Mesendoderm (in vitro differentiated cells): ENCODE data around the gene POLR2L.

Source experiments
- DNase-seq: peaks from one replicate; pipeline ENCODE4 v3.0.0; 2013
- H2AK5ac ChIP-seq: 2 replicates; pipeline ENCODE4 v1.6.1; 2013; ENCODE audit warnings: low read length, inconsistent platforms
- H2BK120ac ChIP-seq: 2 replicates; pipeline ENCODE4 v1.6.1; 2013; ENCODE audit warnings: low read depth, mild to moderate bottlenecking, low read length, moderate library complexity, mixed read lengths
- H2BK15ac ChIP-seq: replicated peaks from 2 replicates; pipeline ENCODE4 v1.6.1; 2013; ENCODE audit warnings: low read depth, mild to moderate bottlenecking, moderate library complexity
- H2BK5ac ChIP-seq: 2 replicates; pipeline ENCODE4 v1.6.1; 2013; ENCODE audit warnings: low read length, inconsistent platforms
- H3K18ac ChIP-seq: 2 replicates; pipeline ENCODE4 v1.6.1; 2013; ENCODE audit warnings: mild to moderate bottlenecking, low read length, mixed read lengths
- H3K23ac ChIP-seq: one replicate; pipeline ENCODE4 v1.6.1; 2013; ENCODE audit warnings: low read length
- H3K27ac ChIP-seq: 2 replicates; pipeline ENCODE4 v1.5.1; 2013; ENCODE audit warnings: low read depth, mild to moderate bottlenecking, inconsistent platforms, low read length, moderate library complexity
- H3K27me3 ChIP-seq: 2 replicates; pipeline ENCODE4 v1.6.1; 2013; ENCODE audit warnings: low read length, control low read depth, mild to moderate bottlenecking, inconsistent platforms; ENCODE audit not compliant: insufficient read depth, poor library complexity
- H3K36me3 ChIP-seq: 2 replicates; pipeline ENCODE4 v1.6.1; 2013; ENCODE audit warnings: low read length, inconsistent platforms; ENCODE audit not compliant: control insufficient read depth, insufficient read depth
- H3K4ac ChIP-seq: one replicate; pipeline ENCODE4 v1.6.1; 2013; ENCODE audit warnings: low read depth, mild to moderate bottlenecking, low read length, moderate library complexity
- H3K4me1 ChIP-seq: 2 replicates; pipeline ENCODE4 v1.6.1; 2013; ENCODE audit warnings: low read depth, low read length, inconsistent platforms; ENCODE audit not compliant: control insufficient read depth
- H3K4me2 ChIP-seq: 2 replicates; pipeline ENCODE4 v1.6.1; 2013; ENCODE audit warnings: low read length
- H3K4me3 ChIP-seq: 2 replicates; pipeline ENCODE4 v1.5.1; 2013; ENCODE audit warnings: mild to moderate bottlenecking, low read length
- H3K56ac ChIP-seq: one replicate; pipeline ENCODE4 v1.6.1; 2013; ENCODE audit warnings: low read length
- H3K79me1 ChIP-seq: 2 replicates; pipeline ENCODE4 v1.6.1; 2013; ENCODE audit warnings: low read length, inconsistent platforms
- H3K79me2 ChIP-seq: 2 replicates; pipeline ENCODE4 v1.6.1; 2013; ENCODE audit warnings: mild to moderate bottlenecking, low read length; ENCODE audit not compliant: control insufficient read depth, insufficient read depth
- H3K9ac ChIP-seq: 2 replicates; pipeline ENCODE4 v1.6.1; 2013; ENCODE audit warnings: low read length, inconsistent platforms
- H4K5ac ChIP-seq: one replicate; pipeline ENCODE4 v1.6.1; 2013; ENCODE audit warnings: low read length
- H4K8ac ChIP-seq: one replicate; pipeline ENCODE4 v1.6.1; 2013; ENCODE audit warnings: low read depth, mild to moderate bottlenecking, control low read depth, low read length, moderate library complexity
- WGBS: extraction: QIAGEN DNeasy Blood & Tissue Kit; methylation state at CpG from one replicate; pipeline ENCODE4 v1.1.7; 2013; ENCODE audit warnings: low lambda C conversion rate, missing lambda C conversion rate; ENCODE audit not compliant: insufficient coverage; ENCODE audit errors: extremely low coverage; 5-methylcytosine and 5-hydroxymethylcytosine counted together

The POLR2L gene

DNA sequence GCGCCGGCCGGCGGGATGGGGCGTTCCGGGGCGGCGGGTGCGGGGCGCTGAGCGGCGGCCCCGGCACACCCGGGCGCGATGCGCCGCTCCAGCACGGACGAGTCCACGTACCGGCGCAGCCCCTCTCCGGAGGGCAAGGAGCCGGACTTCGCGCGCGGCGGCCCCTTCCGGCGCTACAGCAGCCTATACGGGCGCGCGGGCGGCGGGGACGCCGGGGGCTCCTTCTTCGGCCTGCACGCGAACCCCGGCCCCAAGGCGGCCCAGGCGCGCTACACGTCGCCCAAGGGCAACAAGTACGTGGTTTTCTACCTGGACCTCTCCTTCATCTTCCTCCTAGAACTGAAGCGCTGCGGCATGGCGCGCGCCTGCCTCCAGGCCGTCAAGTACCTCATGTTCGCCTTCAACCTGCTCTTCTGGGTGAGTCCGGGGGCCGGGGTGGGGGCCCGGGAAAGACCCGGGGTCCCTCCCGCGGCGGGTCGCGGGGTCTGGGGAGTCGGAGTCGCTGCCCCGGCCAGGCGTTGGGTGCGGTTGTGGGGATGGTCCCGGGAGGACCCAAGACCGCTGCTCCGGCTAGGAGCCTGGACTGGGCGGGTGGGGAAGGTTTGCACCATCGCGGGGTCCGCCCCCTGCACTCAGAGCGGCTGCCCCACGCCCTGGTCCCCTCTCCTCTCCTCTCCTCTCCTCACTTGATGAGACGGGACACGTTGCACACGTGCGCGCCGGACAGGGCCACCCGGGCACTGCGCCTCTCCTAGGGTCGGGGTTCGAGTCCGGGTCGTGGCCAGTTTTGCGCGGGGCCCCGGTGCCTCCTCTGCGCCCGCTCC lies 7.8 kb upstream of the POLR2L start:
- H3K27ac ChIP-seq: no peak overlapping the region
- H3K27me3 ChIP-seq: no peaks in the 10 kb centered on the region
- no peak overlapping the region for H3K4ac ChIP-seq
- DNase-seq: no peak
- H2BK15ac ChIP-seq: no peak overlapping the region
- no peaks in the 10 kb centered on the region for H3K79me2 ChIP-seq
- no peaks in the 10 kb centered on the region for H3K36me3 ChIP-seq
- H3K79me1 ChIP-seq: no peaks in the 10 kb centered on the region
- H3K4me1 ChIP-seq: peaks cover 2% of the 10 kb centered on the region
- H2BK5ac ChIP-seq: no peak overlapping the region
- H3K4me2 ChIP-seq: peak overlapping the region; percentile 52
- no CpG with 5 or more reads among the region's 97 CpGs for WGBS
- peak overlapping the region; percentile 41 for H3K9ac ChIP-seq
- no peak overlapping the region for H4K8ac ChIP-seq
- H3K56ac ChIP-seq: peak overlapping the region; percentile 74
- no peak overlapping the region for H3K23ac ChIP-seq
- no peak overlapping the region for H3K18ac ChIP-seq
- H3K4me3 ChIP-seq: peak overlapping the region; percentile 19
- H2AK5ac ChIP-seq: no peak overlapping the region
- H2BK120ac ChIP-seq: no peak overlapping the region
- H4K5ac ChIP-seq: no peak overlapping the region

DNA sequence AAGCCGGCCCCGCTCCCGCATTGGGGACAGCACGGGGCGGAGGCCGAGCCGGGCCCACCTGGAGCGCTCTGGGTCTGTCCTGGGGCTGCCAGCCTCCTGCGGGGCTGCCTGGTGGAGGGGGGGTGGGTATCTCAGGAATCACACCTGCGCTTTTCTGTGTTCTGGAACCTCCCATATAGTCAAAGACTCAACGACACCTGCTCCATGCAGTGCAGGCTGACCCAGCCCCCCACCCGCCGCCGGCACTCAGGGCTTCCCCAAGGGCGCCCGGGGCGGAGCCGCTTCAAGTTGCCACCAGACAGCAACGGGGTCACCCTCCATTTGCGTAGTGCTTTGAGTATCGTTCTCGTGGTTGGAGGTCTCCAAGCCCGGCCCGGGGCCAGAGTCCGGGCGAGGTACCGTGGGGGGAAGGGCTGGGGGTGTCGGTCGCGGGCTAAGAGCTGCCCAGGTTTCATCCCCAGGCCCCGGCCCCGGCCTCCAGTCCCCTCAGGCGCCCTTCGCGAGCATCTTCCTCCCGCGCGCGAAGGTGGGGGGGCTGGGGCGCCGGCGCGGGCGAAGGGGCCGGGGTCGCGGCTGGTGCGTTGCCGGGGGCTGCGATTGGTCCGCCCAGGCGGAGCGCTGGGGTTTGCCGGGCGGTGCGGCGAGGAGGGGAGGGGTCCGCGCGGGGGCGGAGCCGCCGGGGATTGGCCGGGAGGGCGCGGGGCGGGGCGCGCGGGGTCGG lies 6.9 kb upstream of the POLR2L start:
- Histone ChIP-seq H3K27me3 (no peaks in the 10 kb centered on the region), H3K4me3 (no peak overlapping the region), H2BK120ac (no peak overlapping the region), H4K5ac (no peak overlapping the region), H3K4me2 (peak overlapping the region; percentile 77), H2BK15ac (no peak overlapping the region), H3K4me1 (peaks cover 4% of the 10 kb centered on the region), H4K8ac (no peak overlapping the region), H3K27ac (no peak overlapping the region), H2BK5ac (no peak overlapping the region), H3K9ac (peak overlapping the region; percentile 60), H3K23ac (no peak overlapping the region), H3K79me1 (no peaks in the 10 kb centered on the region), H3K79me2 (no peaks in the 10 kb centered on the region), H3K56ac (peak overlapping the region; percentile 42), H3K36me3 (no peaks in the 10 kb centered on the region), H3K18ac (no peak overlapping the region), H2AK5ac (no peak overlapping the region), H3K4ac (no peak overlapping the region)
- no peak for DNase-seq
- WGBS: no CpG with 5 or more reads among the region's 71 CpGs

DNA sequence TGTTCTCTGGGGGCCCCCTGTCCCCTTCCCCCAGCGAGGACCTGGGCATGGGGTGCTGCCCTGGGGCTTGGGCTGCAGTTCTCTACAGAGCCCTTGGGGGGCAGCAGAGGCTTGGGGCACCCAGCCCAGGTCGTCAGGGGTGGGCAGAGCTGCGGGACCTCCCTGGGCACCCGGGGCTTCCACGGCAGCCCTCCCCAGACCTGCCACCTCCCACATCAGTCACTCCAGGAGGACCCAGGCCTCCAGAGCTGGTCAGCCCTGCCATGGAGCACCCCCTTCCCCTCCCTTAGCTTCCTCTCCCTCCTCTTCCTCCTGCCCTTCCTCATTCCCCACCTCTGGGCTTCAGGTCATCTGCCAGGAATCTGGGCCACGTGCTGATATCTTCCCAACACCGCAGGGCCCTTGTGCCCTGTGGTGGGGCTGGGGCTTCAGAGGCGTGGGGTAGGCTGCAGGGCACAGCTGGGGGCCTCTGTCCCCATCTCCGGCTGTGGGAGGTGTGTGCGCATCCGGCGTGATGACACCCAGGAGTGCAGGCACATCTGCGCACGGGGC lies 6.1 kb upstream of the POLR2L start:
- no peak for DNase-seq

GRCh38 chr11:847876-848275 lies 5.5 kb upstream of the POLR2L start:
- H3K27ac ChIP-seq: no peak overlapping the region
- H2AK5ac ChIP-seq: no peak overlapping the region
- no peak overlapping the region for H3K23ac ChIP-seq
- H2BK5ac ChIP-seq: no peak overlapping the region
- H3K4me2 ChIP-seq: no peak overlapping the region
- DNase-seq: no peak
- H3K79me1 ChIP-seq: no peaks in the 10 kb centered on the region
- WGBS: no CpG with 5 or more reads among the region's 18 CpGs
- no peak overlapping the region for H4K5ac ChIP-seq
- H4K8ac ChIP-seq: no peak overlapping the region
- no peaks in the 10 kb centered on the region for H3K79me2 ChIP-seq
- H3K18ac ChIP-seq: no peak overlapping the region
- no peaks in the 10 kb centered on the region for H3K27me3 ChIP-seq
- no peak overlapping the region for H3K56ac ChIP-seq
- H3K4ac ChIP-seq: no peak overlapping the region
- no peak overlapping the region for H2BK120ac ChIP-seq
- H3K4me1 ChIP-seq: peaks cover 4% of the 10 kb centered on the region
- H2BK15ac ChIP-seq: no peak overlapping the region
- no peaks in the 10 kb centered on the region for H3K36me3 ChIP-seq
- no peak overlapping the region for H3K9ac ChIP-seq
- H3K4me3 ChIP-seq: no peak overlapping the region

More for the DNA sequence above, 6.1 kb upstream of the POLR2L start:
- no peak overlapping the region for H2BK15ac ChIP-seq
- no peak overlapping the region for H2BK120ac ChIP-seq
- WGBS: no CpG with 5 or more reads among the region's 14 CpGs
- H3K36me3 ChIP-seq: no peaks in the 10 kb centered on the region
- no peak overlapping the region for H2BK5ac ChIP-seq
- no peak overlapping the region for H4K5ac ChIP-seq
- no peaks in the 10 kb centered on the region for H3K79me1 ChIP-seq
- H3K56ac ChIP-seq: no peak overlapping the region
- H3K27me3 ChIP-seq: no peaks in the 10 kb centered on the region
- no peak overlapping the region for H3K9ac ChIP-seq
- no peak overlapping the region for H4K8ac ChIP-seq
- no peak overlapping the region for H3K27ac ChIP-seq
- H3K23ac ChIP-seq: no peak overlapping the region
- H3K18ac ChIP-seq: no peak overlapping the region
- peaks cover 4% of the 10 kb centered on the region for H3K4me1 ChIP-seq
- no peak overlapping the region for H3K4me3 ChIP-seq
- no peak overlapping the region for H2AK5ac ChIP-seq
- no peak overlapping the region for H3K4ac ChIP-seq
- H3K79me2 ChIP-seq: no peaks in the 10 kb centered on the region
- H3K4me2 ChIP-seq: no peak overlapping the region

DNA sequence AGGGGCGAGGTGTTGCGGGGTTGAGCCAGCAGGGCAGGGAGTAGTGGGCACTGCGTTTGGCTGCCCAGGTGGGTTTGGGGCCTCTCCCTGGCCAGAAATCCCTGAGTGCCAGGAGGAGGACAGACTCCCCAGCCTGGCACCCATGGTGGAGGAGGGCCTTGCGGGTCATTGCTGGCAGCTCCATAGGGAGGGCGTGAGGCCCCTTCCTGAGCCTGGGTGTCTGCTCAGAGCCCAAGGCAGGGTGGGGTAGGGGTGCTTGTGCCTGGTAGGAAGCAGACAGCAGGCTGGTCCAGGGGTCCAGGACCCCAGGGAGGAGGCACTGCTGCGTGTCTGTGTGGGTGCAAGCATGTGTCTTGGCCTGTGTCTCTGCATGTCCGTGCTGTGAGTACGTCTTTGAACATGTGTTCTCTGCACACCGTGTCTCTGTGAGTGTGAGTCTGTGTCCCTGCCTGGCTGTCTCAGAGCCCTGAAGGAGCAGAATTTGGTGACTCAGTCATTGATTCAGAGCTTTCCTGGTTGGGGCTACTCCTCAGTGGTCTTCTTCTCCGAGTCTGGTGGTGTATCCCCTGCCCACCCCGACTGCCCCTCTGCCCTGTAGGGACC lies 4.3 kb upstream of the POLR2L start:
- no peaks in the 10 kb centered on the region for H3K36me3 ChIP-seq
- H3K23ac ChIP-seq: no peak overlapping the region
- H2BK5ac ChIP-seq: no peak overlapping the region
- H2BK120ac ChIP-seq: no peak overlapping the region
- H2AK5ac ChIP-seq: no peak overlapping the region
- H2BK15ac ChIP-seq: no peak overlapping the region
- no peak for DNase-seq
- no peaks in the 10 kb centered on the region for H3K79me1 ChIP-seq
- no peak overlapping the region for H3K56ac ChIP-seq
- peaks cover 4% of the 10 kb centered on the region for H3K4me1 ChIP-seq
- no peak overlapping the region for H3K27ac ChIP-seq
- H3K4ac ChIP-seq: no peak overlapping the region
- H3K4me3 ChIP-seq: no peak overlapping the region
- no peaks in the 10 kb centered on the region for H3K27me3 ChIP-seq
- no peak overlapping the region for H3K9ac ChIP-seq
- H3K79me2 ChIP-seq: peaks cover 5% of the 10 kb centered on the region
- H3K4me2 ChIP-seq: no peak overlapping the region
- H4K5ac ChIP-seq: no peak overlapping the region
- no CpG with 5 or more reads among the region's 11 CpGs for WGBS
- H3K18ac ChIP-seq: no peak overlapping the region
- no peak overlapping the region for H4K8ac ChIP-seq
